ENCODE data around the gene SIL1.
"Not testable (repeated sequence)": the region's sequence is repeated elsewhere in the genome, so short reads cannot be mapped to it uniquely, and the experiment has no call there.

SIL1 gene

GRCh38 chr5:139116100-139116655 is 82.0 kb downstream of the SIL1 start:
- DNase-seq (ENCODE audit: low read depth) = no peak
- no peak overlapping the region for H3K4me3 ChIP-seq (ENCODE audit: control insufficient read depth, low read depth, low read length)
- TF ChIP-seq, protein P1, sequence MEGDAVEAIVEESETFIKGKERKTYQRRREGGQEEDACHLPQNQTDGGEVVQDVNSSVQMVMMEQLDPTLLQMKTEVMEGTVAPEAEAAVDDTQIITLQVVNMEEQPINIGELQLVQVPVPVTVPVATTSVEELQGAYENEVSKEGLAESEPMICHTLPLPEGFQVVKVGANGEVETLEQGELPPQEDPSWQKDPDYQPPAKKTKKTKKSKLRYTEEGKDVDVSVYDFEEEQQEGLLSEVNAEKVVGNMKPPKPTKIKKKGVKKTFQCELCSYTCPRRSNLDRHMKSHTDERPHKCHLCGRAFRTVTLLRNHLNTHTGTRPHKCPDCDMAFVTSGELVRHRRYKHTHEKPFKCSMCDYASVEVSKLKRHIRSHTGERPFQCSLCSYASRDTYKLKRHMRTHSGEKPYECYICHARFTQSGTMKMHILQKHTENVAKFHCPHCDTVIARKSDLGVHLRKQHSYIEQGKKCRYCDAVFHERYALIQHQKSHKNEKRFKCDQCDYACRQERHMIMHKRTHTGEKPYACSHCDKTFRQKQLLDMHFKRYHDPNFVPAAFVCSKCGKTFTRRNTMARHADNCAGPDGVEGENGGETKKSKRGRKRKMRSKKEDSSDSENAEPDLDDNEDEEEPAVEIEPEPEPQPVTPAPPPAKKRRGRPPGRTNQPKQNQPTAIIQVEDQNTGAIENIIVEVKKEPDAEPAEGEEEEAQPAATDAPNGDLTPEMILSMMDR (conservative IDR thresholded peaks at IDR 0.05; ENCODE audit: control insufficient read depth, insufficient read depth, low read depth, low read length) = no peak

DNA sequence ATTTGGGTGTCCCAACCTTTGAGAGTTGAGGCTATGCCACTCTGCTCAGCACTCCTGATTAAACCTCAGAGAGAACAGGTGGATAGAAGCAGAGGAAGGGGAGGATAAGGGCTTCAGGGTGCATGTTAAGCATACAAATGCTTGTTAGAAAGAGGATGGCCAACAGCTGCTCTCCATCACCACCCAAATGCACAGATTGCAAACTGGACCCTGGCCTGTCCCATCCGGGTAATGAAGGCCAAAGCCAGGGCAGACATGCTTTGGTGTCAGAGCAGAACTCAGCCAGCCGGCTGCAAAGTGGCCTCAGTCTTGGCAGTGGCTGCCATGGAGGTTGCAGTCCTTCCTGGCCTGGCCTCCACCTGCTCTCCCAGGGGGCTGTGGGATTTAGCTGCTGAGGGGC is 84.3 kb downstream of the SIL1 start:
- H3K4me3 ChIP-seq (ENCODE audit: control insufficient read depth, low read depth, low read length) = no peak overlapping the region
- TF ChIP-seq, protein P1 (conservative IDR thresholded peaks at IDR 0.05; ENCODE audit: control insufficient read depth, insufficient read depth, low read depth, low read length) = no peak
- no peak for DNase-seq (ENCODE audit: low read depth)

DNA sequence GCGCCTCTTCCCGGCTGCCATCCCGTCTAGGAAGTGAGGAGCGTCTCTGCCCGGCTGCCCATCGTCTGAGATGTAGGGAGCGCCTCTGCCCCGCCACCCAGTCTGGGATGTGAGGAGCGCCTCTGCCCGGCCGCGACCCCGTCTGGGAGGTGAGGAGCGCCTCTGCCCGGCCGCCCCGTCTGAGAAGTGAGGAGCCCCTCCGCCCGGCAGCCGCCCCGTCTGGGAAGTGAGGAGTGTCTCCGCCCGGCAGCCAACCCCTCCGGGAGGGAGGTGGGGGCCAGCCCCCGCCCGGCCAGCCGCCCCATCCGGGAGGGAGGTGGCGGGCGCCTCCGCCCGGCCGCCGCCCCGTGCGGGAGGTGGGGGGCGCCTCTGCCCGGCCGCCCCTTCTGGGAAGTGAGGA is 85.8 kb downstream of the SIL1 start:
- DNase-seq (ENCODE audit: low read depth); H3K4me3 ChIP-seq (ENCODE audit: control insufficient read depth, low read depth, low read length): not testable (repeated sequence)

- no peak for DNase-seq (ENCODE audit: low read depth)
- TF ChIP-seq, protein P1 (conservative IDR thresholded peaks at IDR 0.05; ENCODE audit: control insufficient read depth, insufficient read depth, low read depth, low read length) = no peak
- no peak overlapping the region for H3K4me3 ChIP-seq (ENCODE audit: control insufficient read depth, low read depth, low read length)
Measured at GRCh38 chr5:139110526-139111168, 87.5 kb downstream of the SIL1 start.

DNA sequence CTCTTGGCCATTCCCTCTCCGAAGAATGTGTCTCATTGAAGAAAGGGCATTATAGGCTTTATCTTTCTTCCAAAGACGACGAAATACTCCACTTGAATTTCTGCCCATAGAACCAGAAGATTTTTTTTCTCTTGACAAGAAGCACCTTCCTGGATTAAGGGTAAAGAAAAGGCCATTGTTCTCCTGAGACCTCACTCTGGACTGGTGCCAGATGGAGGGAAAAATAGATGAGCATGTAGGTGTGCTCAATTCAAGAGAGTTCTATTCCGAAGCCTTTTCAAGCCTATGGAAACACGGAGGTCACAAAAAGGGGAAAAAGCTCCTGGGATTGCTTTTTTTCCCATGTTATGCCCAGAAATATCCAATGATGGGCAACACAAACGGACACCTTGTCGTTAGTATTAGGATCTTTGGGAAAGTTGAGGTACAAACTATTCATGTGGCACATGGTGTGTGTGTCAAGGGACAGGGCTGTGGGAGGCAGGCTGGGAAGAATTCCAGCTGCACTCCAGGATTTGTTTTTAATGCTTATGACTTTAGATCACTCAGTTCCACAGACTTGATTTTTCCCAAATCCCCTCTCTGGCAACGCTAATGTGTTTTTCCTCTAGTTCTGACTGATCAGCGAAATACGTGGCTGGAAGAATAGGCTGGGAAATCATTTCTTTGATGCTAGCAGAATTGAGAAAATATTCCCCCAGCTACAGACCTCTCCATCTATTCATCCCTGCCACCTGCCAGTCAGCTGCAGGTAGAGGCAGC is 89.9 kb downstream of the SIL1 start:
- H3K4me3 ChIP-seq (ENCODE audit: control insufficient read depth, low read depth, low read length) = no peak overlapping the region
- DNase-seq (ENCODE audit: low read depth) = peak; percentile 31
- TF ChIP-seq, protein P1 (conservative IDR thresholded peaks at IDR 0.05; ENCODE audit: control insufficient read depth, insufficient read depth, low read depth, low read length) = no peak

- DNase-seq (ENCODE audit: low read depth) = no peak
- H3K4me3 ChIP-seq (ENCODE audit: control insufficient read depth, low read depth, low read length) = no peak overlapping the region
- TF ChIP-seq, protein P1 (conservative IDR thresholded peaks at IDR 0.05; ENCODE audit: control insufficient read depth, insufficient read depth, low read depth, low read length) = no peak
Measured at GRCh38 chr5:139105621-139106071, 92.5 kb downstream of the SIL1 start.

Data from fibroblast of mammary gland (primary cell).